Muscle of back (tissue), 11 donors: ENCODE results near the gene TTBK2. TPM values are rescaled to one million over a fixed set of nuclear protein-coding genes. Genes with fewer than 3 reads are reported as not detected.
"Not testable (repeated sequence)": the region's sequence is repeated elsewhere in the genome, so short reads cannot be mapped to it uniquely, and the experiment has no call there.

ENCODE experiments used
- DNase-seq, 3 donors: peaks; one replicate each; pipeline versions ENCODE4 v3.0.0 to v3.0.0-alpha.2; 2013
- polyA plus RNA-seq, 10 donors: library from polyadenylated mRNA; unstranded; fragments of 120-200 nt; gene quantifications; one replicate each; pipeline ENCODE4 v1.2.1, GENCODE V29; 2013; ENCODE audit not compliant: insufficient read length in 10 of 10

Gene TTBK2
- polyA plus RNA-seq, 10 donors: 8.8 to 13.7 (median 11.5) TPM

DNA sequence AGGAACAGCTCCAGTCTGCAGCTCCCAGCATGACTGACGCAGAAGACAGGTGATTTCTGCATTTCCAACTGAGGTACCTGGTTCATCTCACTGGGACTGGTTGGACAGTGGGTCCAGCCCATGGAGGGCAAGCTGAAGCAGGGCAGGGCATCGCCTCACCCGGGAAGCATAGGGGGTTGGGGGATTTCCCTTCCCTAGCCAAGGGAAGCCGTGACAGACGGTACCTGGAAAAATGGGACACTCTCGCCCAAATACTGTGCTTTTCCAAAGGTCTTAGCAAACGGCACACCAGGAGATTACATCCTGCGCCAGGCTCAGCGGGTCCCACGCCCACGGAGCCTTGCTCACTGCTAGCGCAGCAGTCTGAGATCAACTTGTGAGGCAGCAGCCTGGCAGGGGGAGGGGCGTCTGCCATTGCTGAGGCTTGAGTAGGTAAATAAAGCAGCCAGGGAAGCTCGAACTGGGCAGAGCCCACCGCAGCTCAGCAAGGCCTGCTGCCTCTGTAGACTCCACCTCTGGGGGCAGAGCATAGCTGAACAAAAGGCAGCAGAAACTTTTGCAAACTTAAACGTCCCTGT, 156.3 kb downstream of the TTBK2 start:
- DNase-seq: not testable (repeated sequence)

DNA sequence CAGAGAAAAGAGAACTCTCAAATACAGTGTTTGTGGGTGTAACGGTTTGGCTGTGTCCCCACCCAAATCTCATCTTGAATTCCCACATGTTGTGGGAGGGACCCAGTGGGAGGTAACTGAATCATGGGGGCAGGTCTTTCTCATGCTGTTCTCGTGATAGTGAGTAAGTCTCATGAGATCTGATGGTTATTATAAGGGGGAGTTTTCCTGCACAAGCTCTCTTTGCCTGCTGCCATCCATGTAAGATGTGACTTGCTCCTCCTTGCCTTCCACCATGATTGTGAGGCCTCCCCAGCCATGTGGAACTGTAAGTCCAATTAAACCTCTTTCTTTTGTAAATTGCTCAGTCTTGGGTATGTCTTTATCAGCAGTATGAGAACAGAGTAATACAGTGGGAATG, 158.8 kb downstream of the TTBK2 start:
- not testable (repeated sequence) for DNase-seq

DNA sequence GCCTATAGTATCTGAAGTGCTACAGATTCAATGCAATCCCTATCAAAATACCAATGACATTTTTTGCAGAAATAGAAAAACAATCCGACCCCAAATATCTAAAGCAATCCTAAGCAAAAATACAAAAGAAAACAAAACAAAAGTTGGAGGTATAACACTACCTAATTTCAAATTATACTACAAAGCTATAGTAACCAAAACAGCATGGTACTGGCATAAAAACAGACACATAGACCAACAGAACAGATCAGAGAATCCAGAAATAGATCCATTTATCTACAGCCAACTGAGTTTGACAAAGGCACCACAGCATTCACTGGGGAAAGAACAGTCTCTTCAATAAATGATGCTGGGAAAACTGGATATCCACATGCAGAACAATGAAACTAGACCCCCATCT, 159.8 kb downstream of the TTBK2 start:
- no peak for DNase-seq

DNA sequence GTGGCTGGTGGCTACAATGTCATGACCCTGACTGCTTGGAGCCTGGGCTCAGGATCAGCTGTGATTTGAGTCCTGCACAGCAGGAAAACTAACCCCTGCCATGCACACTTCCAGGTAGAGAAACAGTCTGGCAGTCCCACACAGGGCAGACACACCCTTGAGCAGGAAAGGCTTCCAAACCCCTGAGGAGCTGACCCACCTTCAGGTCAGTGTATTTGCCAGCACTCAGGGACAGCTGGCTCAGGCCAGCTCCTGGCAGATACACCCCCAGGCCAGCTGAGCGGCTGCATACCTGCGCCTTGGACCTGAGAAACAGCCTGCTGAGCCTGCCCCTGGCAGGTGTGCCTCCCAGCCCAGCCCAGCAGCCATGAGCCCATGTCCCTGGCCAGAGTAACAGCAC, 161.5 kb downstream of the TTBK2 start:
- DNase-seq: no peak

DNA sequence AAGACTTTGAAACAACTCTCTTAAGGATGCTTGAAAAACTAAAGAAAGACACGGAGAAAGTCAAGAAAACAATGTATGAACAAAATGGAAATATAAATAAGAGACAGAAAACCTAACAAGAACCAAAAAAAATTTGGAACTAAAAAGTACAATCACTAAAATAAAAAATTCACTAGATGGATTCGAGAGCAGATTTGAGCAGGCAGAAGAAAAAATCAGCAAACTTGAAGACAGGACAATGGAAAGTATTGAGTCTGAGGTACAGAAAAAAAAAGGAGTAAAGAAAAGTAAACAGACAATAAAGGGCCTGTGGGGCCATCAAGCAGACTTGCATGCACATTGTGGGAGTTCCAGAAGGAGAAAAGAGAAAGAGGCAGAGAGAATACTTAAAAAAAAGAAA, 170.3 kb downstream of the TTBK2 start:
- no peak for DNase-seq

DNA sequence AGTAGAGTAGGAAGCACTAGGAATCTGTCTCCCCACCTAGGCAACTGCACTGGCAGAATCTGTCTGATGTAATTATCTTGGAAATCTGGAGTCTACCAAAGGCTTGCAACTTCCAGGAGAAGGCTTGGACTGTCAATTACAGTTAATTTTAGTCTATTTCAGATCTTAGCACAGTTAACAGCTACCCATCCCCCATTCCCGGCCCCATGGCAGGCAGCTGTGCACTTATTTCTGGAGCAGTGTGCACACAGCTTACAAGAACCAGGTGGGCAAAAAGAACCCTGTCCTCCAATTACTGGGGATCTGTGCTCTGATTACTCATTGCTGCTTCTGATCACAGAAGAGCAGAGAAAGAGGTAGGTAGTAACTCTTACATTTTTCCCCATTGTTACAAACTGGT, 171.3 kb downstream of the TTBK2 start:
- DNase-seq: no peak

DNA sequence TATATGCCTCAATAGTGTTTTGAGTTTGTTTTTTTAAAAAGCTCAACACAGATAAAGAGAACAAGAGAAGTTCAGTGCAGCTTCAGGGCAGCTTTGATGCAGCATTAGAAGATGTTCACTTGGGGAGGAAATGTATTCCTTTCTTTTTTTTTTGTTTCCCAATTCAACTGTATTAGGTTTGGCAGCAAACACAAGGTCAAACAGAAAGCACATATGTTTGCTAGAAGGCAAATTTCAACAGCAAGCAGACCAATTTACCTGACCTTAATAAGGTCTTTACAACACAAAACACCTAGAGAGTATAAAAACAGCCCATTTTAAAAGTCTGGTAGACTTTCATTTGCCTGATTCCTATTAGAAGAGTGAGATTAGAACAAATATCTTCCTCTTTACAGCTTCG, 176.4 kb downstream of the TTBK2 start:
- no peak for DNase-seq

DNA sequence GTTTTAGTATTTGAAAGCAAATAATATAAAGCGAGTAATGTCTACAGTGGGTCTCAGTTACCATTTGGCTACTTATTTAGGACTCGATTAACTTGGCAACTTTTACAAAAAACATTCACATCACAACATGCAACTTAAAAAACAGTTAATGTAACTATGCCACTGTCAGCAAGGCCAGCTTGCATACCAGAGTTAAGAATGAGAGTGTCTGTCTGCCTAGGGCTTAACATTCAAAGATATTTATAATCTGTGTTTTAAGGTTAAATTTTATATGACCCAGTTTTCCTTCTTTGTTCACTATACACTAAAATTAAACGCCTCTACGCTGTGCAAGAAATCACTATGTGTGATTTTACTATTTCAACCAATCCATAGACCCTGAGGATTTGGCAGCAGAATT, 178.4 kb downstream of the TTBK2 start:
- no peak for DNase-seq

DNA sequence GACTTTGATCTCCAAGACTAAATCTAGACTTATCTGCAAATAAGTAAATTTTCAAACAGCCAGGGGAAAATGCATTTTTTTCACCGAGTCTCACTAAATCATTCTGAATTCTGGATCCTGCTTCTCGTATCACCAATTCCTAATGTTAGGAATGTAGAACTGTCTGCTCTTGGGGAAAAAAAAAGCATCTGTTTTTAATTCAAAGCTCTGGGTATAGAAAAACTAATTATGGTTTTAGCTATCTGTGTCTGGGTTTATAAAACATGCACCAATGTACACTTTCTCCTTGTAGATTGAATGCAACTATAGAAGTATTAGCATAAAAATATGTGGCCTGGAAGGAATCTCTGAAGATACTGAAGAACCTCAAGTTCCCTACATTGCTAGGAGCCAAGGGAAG, 178.9 kb downstream of the TTBK2 start:
- DNase-seq: no peak

DNA sequence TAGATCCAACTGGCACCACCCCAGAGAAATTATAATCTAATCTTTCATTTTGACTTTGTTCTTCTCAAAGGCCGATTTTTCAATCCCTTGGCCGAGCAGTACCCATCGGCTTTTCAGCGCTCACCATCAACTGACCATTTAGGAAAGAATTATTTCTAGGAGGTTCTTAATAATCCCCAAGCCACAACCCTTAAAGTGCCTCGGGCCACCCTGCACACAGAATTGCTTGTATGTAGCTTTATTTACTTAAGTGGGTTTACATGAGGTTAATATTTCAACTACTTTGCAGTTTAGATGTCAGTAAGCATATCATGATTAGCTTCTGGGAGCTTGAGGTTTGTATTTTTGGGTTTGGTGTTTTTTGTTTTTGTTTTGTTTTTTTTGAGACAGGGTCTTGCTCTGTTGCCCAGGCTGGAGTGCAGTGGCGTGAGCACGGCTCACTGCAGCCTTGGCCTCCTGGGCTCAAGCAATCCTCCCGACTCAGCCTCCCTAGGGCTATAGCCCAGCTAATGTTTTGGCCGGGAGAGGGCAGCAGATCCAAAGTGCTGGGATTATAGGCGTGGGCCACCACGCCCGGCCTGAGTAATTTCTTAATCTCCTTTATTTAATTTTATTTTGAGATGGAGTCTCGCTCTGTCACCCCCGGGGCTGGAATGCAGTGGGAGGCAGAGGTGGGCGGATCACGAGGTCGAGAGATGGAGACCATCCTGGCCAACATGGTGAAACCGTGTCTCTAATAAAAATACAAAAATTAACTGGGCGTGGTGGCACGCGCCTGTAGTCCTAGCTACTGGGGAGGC, 182.8 kb downstream of the TTBK2 start:
- DNase-seq: no peak

DNA sequence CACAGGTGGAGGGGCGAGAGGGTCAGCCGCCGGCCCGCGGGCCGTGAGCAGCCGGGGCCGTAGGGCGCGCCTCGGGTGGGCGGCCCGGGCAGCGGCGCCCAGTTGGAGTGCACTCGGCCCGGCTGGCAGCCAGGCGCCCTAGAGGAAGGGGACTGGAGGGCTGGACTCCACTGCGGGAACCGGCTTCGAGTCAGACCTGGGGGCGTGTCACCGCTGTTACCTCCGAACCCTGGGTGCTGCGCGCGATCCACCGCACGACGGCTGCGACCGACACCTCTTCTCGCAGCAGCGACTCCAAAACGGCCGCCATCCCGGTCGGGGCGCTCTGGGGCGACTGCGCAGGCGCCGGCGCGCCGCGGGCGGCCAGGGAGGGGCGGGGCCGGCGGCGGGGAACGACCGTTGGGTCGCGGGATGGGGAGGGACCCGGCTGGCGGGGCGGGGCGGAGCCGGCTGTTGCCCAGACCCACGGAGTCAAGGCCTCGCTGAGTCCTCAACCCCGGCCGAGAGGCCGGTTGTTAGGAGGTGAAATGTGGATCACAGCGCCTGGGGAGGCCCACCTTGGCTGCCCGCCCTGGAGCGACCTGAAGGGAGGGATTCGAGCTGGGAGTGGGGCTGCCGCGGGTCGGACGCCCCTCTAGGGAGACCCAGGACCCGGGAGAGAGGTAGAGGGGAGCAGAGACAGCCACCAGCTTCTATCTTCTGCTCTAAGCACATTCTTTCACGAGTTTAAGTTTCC, 183.6 kb downstream of the TTBK2 start, which contains the start of gene CDAN1:
Gene CDAN1, minus strand, starts transcription at position 336 of the 736 bp plus-strand sequence. Its CDS starts 26 bp downstream, at position 310.
- peak; percentile 86 to 96 (median 91) for DNase-seq

DNA sequence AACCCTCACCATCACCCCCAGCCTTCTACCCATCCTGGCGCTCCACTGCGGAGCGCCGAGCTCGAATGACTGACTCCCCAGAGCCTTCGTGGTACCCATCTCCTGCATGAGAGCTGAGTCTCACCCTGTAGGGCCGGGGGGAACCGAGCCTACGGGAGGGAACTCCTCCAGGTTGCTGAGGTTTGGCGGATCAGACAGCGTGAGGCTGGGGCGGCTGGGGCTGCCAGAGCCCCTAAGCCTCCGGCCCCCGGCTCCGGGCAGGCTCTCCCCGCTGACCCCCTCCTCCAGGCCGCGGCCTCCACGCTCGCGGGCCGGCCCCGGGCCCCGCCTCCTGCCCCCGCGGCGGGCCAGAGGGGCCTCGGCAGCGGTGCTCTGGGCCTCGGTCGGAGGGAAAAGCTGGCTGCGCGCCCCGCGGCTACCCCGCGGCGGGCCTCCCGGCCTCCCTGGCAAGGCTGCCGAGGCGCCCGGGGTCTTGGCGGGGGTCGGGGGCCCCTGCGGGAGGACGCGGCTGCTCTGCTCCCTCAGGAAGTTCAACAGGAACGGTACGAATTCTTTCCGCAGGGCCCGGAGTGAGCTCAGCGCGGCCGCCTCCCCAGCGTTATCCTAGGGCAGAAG, 184.3 kb downstream of the TTBK2 start:
- DNase-seq: peak in 2 of 3 donors; percentile 10 to 55

DNA sequence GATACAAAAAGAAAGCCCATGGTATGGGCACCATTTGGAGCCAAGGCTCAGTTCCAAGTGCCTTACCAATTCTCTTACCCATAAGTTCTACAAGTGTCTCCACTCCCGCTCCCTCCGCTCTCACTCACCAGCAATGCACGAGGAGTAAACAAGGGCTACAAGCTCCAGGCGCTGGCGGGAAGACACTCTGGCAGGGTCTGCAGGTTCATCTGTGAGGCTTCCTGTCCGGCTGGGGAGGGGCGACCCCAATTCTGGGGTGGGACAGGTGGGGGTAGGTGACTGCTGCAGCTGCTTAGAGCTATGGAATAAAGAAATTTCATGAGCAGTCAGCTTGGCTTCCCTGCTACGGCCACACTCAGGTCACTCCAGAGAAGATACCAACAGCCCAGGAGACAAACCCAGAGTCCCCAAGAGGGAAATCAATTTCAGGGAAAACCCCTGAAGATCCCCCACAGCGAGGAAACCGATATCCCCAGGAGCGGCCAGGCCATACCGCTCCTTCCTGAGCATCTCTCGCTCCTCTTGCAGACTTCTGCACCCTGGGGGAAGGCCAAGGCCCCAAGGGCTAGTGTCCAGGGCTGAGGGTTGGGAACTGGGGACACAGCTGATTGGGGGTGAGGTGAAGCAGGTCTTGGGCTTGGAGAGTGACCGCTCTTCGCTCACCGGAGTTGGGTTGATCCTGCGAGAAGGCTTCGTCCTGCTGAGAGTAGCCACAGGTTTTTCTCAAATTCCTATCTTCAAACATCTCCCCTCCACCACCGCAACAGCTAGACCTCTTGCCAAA, 185.0 kb downstream of the TTBK2 start:
- DNase-seq: no peak

DNA sequence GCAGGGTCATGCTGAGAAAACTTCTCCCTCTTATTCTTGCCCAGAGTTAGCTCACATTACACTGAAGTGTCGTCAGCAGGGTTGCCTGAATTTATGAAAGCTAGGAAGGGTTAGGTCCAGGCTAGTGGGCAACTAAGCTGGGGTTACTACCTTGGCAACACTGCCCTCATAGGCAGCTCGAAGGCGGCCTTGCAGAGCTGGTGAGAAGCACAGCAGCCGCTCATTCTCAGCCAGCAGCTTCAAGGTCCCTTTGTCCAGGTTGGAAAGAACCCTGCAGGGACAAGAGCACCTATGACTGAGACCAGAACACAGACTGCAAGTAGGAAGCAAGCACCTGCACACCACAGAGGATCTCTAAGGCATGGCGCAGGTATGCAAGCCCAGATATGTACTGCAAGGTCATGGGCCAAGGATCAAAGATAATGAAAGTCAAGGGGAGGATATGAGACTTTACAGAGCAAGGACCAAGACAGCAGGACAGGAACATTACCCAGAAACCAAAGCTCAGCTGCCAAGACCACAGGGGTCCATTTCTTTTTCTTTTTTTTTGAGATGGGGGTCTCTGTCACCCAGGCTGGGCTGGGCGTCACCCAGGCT, 186.4 kb downstream of the TTBK2 start:
- DNase-seq: no peak

DNA sequence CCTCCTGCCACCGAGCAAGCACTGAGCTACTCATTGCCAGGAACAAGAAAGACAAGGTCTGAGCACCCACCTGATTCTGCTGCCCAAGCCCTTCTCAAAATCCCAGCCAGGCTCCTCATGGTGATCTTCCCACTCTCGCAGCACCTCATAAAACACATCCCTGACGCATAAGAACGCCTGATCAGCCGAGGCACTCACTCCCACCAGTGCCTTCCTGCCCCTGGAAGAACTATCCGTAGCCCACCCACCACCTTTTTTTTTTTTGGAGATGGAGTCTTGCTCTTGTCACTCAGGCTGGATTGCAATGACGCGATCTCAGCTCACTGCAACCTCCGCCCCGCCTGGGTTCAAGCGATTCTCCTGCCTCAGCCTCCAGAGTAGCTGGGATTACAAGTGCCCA, 187.6 kb downstream of the TTBK2 start:
- no peak for DNase-seq

DNA sequence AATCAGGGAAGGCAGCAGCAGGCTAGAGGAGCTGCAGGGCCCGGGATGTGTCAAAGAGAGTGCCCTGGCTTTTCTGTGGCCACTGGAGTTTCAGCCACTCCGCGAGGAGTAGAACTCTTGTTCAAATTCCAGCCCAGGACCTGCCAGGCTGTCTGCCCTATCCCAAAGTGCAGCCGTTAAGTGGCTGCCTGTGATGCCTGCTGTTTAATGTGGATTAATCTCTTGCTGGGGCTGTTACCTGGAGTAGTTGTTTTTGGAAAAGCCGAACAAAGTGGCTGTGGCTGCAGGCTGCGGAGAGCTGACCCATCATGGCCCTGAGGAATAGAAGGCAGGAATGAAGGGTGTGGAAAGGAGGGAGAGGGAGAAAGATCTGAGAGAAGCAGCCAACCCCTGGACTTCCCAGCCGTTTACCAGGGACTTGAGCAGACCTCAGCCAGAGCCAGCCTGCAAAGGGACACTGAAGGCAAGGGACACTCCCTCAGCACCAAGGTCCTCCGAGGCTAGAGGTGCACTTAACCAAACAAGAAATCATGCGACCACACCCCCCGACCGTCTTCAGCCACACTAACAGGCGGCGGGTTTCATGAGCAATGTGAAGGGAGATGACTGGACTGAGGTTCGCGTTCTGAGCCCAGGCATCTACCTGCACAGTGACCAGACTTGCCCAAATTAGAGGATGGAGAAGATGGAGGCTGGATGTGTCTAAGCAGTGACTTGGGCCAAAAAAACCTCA, 188.3 kb downstream of the TTBK2 start:
- no peak for DNase-seq

DNA sequence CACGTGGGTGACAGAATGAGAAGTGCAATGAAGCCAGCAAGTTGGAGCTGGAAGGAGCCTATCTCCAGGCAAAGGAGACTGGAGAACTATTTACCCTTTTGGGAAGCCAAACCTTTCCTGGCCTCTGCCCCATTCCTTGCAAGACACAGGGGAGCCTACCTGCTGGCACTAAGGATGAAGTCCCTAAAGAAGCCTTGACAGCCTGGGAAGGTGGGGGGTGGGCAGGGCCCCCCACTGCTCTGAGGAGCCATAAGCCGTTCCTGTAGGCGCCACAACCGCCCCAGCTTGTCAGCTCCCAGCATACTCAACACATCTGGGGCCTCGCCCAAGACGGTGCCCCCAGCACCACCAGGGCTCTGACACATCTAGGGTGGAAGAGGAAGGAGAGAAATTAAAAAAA, 189.1 kb downstream of the TTBK2 start:
- DNase-seq: no peak

DNA sequence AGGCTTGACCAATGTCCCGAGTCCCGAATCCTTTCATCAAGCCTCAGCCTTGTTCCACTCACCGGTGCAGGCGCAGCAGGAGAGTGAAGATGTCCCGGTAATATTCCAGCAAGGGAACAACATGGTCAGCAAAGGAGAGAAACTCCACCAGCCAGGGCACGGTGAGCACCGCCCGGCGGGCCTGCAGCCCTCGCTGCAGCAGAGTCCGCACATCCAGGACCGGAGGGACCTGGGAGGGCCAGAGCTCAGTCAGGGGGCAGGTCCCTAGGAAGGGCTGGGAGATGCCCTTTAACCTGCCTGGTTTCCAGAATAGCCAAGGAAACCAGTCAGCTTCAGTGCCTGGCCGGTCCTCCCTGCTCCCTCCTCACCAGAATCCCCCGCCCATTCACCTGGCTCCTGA, 190.0 kb downstream of the TTBK2 start:
- DNase-seq: no peak

DNA sequence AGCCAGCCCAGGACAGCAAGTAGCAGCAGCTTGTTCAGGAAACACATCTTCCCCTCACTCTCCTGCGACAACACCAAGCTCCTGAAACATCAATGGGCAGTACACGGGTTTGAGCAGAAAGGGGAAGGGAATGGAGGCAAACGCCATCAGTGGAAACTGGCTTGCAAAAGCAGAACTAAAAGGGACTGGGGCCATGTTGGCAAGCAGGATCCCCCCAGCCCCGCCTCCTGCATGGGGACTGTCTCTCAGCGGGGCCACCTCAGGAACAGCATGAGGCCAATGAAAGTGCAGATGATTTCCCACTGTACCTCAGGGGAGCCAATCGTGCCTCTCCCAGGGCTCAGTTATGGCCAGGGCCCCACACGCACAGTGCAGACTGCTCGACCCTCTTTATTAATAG, 190.4 kb downstream of the TTBK2 start:
- no peak for DNase-seq

DNA sequence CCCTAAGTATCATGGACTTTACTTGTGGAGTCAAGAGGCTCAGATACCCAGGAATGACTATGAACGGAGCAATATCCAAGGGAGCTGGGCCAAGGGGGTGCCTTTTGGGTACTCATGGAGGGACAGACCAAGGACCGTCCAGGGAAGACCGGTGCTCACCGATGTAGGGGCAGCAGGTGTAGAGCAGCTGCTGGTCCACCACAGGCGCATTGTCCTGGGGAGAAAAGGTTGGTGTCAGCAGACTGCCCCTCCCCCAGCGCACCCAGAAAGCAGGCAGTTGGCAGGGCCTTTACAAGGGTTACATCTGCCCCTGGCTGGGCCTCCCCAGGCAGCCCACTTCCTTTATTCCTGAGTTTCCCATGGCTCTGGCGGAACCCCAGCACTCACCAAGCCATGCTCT, 191.2 kb downstream of the TTBK2 start:
- DNase-seq: no peak
